Panc1 (cell line): ENCODE measurements around the gene TFDP2.

Experiments
- POLR2AphosphoS5 ChIP-seq: IDR thresholded peaks from 2 replicates; pipeline ENCODE4 v1.6.1; 2012; ENCODE audit warnings: mild to moderate bottlenecking, low read depth, low read length, moderate library complexity
- TF ChIP-seq, protein P1 (sequence below): fragments of 450-650 bp; IDR thresholded peaks from 2 replicates; pipeline ENCODE4 v1.5.1; 2017; ENCODE audit warnings: mild to moderate bottlenecking

GRCh38 chr3:141941093-141941492 is 208.3 kb downstream of the TFDP2 start:
- TF ChIP-seq, protein P1, sequence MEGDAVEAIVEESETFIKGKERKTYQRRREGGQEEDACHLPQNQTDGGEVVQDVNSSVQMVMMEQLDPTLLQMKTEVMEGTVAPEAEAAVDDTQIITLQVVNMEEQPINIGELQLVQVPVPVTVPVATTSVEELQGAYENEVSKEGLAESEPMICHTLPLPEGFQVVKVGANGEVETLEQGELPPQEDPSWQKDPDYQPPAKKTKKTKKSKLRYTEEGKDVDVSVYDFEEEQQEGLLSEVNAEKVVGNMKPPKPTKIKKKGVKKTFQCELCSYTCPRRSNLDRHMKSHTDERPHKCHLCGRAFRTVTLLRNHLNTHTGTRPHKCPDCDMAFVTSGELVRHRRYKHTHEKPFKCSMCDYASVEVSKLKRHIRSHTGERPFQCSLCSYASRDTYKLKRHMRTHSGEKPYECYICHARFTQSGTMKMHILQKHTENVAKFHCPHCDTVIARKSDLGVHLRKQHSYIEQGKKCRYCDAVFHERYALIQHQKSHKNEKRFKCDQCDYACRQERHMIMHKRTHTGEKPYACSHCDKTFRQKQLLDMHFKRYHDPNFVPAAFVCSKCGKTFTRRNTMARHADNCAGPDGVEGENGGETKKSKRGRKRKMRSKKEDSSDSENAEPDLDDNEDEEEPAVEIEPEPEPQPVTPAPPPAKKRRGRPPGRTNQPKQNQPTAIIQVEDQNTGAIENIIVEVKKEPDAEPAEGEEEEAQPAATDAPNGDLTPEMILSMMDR, result no peak
- TF ChIP-seq POLR2AphosphoS5, result no peak
